CD4-positive, alpha-beta T cell treated with Interferon alpha-2 for 1 hour (primary cell): ENCODE data around the gene SECTM1.
"Not testable (repeated sequence)": the region's sequence is repeated elsewhere in the genome, so short reads cannot be mapped to it uniquely, and the experiment has no call there.

ENCODE experiments used
- DNase-seq, 2 donors: peaks; one replicate each; pipeline ENCODE4 v3.0.0-alpha.2; 2020 to 2022

The SECTM1 gene

GRCh38 chr17:82367724-82368524 lies 34.4 kb upstream of the SECTM1 start:
- no peak for DNase-seq

GRCh38 chr17:82366749-82367148 lies 33.2 kb upstream of the SECTM1 start:
- DNase-seq, result no peak

- no peak for DNase-seq
Measured at GRCh38 chr17:82365606-82366295, 32.2 kb upstream of the SECTM1 start.

DNA sequence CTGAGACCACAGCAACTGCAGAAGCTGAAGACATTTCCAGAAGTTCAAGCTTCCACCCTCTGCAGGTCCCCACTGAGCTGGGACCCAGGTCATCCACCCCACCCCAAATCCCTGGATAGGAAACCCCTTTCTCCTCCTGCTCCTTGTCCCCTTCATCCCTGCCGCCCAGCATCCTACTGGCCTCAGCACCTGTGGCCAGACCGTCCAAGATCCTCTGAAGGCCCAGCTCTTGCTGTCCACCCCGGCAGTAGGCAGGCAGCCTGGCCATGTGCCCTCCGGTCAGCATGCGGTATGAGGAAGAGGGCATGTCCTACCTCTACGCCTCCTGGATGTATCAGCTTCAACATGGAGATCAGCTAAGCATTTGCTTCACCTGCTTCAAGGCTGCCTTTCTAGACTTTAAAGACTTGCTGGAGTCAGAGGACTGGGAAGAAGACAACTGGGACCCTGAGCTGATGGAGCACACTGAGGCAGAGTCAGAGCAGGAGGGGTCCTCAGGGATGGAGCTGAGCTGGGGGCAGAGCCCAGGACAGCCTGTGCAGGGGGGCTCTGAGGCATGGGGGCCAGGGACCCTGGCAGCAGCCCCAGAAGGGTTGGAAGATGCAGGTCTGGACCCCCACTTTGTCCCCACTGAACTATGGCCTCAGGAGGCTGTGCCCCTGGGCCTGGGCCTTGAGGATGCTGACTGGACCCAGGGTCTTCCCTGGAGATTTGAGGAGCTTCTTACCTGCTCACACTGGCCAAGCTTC lies 28.5 kb upstream of the SECTM1 start:
- DNase-seq, result no peak

- DNase-seq, result not testable (repeated sequence)
Measured at GRCh38 chr17:82359451-82360074, 26.0 kb upstream of the SECTM1 start.

- no peak for DNase-seq
Measured at GRCh38 chr17:82358465-82359350, 25.1 kb upstream of the SECTM1 start, which contains the start of gene TEX19. Gene TEX19, plus strand, starts transcription at chr17:82359247. Its CDS starts 2,904 bp downstream, at chr17:82362151.

- DNase-seq, result no peak
Measured at GRCh38 chr17:82357394-82357793, 23.8 kb upstream of the SECTM1 start.

DNA sequence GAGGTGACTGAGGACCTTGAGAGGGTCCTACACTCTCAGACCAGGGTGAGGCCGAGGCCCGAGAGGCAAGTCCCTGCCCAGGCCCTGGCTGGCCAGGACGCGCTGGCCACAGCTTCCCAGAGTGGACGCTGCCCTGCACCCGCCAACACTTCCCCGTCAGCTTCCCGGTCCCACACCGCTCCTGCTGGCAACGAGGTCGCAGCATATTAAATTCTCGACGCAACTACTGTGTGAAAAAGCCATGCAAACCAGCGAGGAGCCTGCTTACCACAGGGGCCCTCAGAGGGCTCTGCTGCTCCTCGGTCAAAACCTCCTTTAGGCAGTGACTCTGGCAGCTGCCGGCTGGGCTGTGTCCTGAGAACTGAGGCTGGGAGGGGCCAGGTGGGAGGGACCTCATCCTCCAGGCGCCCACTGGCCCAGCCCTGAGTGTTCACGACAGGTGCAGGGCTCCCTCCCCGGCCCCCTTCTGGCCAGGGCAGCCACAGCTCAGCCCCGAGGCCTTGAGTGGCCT lies 23.3 kb upstream of the SECTM1 start:
- DNase-seq, result no peak

- DNase-seq, result no peak
Measured at GRCh38 chr17:82355770-82356427, 22.3 kb upstream of the SECTM1 start.

- no peak for DNase-seq
Measured at GRCh38 chr17:82354804-82355308, 21.3 kb upstream of the SECTM1 start.

- DNase-seq, result no peak
Measured at GRCh38 chr17:82353484-82353883, 19.9 kb upstream of the SECTM1 start.

- peak; percentile 81 to 85 for DNase-seq
Measured at GRCh38 chr17:82351713-82352488, 18.3 kb upstream of the SECTM1 start.

DNA sequence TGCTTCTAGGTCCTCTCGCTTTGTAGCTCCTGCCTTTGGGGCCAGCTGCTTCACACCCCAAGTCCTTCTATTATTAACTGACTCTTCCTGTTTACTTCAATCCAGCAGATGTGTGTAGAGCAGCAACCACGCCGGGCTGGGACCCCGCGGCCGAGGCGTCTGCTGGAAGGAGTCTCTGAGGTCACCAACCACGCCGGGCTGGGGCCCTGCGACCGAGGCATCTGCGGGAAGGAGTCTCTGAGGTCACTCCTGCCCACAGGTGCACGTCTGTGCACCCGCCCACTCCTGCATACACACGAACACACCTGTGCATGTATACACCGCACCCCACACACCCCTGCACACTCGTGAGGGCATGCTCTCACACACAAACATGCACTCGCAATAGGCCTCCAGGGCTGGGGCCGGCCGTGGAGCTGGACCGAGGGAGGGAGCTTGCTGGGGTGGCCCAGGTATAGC lies 17.7 kb upstream of the SECTM1 start:
- no peak for DNase-seq

- peak in 1 of 2 donors; percentile 44 for DNase-seq
Measured at GRCh38 chr17:82350182-82351030, 16.8 kb upstream of the SECTM1 start.

- no peak for DNase-seq
Measured at GRCh38 chr17:82349287-82349701, 15.7 kb upstream of the SECTM1 start.

DNA sequence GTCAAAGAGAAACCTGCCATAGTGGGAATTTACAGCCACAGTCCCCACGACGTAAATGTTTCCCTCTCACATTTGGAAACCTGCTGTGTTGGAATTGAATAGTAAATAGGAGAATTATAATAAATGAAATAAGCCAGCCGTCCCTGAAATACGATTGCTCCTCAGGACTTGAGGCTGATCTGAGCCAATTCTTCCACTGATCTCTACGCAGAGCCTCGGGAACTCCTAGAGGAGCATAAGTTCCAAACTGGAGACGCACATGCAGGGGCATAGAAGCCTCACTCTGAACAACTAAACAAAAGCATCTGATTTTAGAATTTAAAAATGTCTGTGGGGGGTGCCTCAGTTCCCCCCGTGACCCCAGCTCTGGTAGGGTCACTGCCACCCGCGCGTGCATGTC lies 15.3 kb upstream of the SECTM1 start:
- DNase-seq, result no peak

- no peak for DNase-seq
Measured at GRCh38 chr17:82348434-82348833, 14.9 kb upstream of the SECTM1 start.

DNA sequence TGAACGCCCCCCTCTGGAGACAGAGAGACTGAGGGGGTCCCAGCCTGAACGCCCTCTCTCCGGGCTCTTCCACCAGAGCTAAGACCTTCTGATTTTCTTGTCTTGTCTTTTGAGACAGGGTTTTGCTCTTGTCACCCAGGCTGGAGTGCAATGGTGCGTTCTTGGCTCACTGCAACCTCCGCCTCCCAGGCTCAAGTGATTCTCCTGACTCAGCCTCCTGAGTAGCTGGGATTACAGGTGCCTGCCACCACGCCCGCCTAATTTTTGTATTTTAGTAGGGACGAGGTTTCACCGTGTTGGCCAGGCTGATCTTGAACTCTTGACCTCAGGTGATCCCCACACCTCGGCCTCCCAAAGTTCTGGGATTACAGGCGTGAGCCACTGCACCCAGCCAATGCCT lies 14.4 kb upstream of the SECTM1 start:
- DNase-seq, result not testable (repeated sequence)
